Naive thymus-derived CD4-positive, alpha-beta T cell (primary cell): ENCODE measurements around the gene PCNX2. TPM values are rescaled to one million over a fixed set of nuclear protein-coding genes. Genes with fewer than 3 reads are reported as not detected.

Experiments
- ATAC-seq: fragments of 150-1000 bp; cut with Tn5 transposase; 2 replicates; pipeline ENCODE4 v1.10.0; 2021; ENCODE audit warnings: mild to moderate bottlenecking, moderate library complexity
- CTCF ChIA-PET: fragments of 350-600 bp; sonication (Branson Sonifier 250); formaldehyde crosslinking; loops from one replicate; lab custom pipeline; 2021; ENCODE audit warnings: antibody characterized with exemption; lab: Charles Lee
- POLR2A ChIA-PET: fragments of 350-600 bp; sonication (Branson Sonifier 250); formaldehyde crosslinking; loops from one replicate; lab custom pipeline; 2021; ENCODE audit warnings: antibody characterized with exemption, inconsistent platforms; lab: Charles Lee
- DNase-seq, 9 donors: peaks; one replicate each; pipeline versions ENCODE4 v3.0.0 to v3.0.0-alpha.2; 2020 to 2022; ENCODE audit warnings: mixed read lengths in 1 of 9
- H3K27ac ChIP-seq: one replicate; pipeline ENCODE4 v1.7.0; 2013; ENCODE audit warnings: mild to moderate bottlenecking, low read depth, low read length, moderate library complexity
- H3K27me3 ChIP-seq, 2 donors: one replicate each; pipeline ENCODE4 v1.7.0; 2013; ENCODE audit warnings: low read length in 2 of 2, mild to moderate bottlenecking in 2 of 2, moderate library complexity in 2 of 2; ENCODE audit not compliant: control insufficient read depth in 2 of 2, insufficient read depth in 2 of 2
- H3K36me3 ChIP-seq, 3 experiments: 1 replicate in 2 of 3; 2 replicates in 1 of 3; pipeline ENCODE4 v1.7.0; 2013; ENCODE audit warnings: low read length in 3 of 3, mild to moderate bottlenecking in 3 of 3, moderate library complexity in 1 of 3; ENCODE audit not compliant: insufficient read depth in 3 of 3, control insufficient read depth in 2 of 3
- H3K4me1 ChIP-seq, 2 donors: one replicate each; pipeline ENCODE4 v1.7.0; 2013; ENCODE audit warnings: low read length in 2 of 2, mild to moderate bottlenecking in 2 of 2, moderate library complexity in 1 of 2; ENCODE audit not compliant: control insufficient read depth in 2 of 2, insufficient read depth in 2 of 2
- H3K4me3 ChIP-seq: 2 replicates; pipeline ENCODE4 v1.7.0; 2013; ENCODE audit warnings: mild to moderate bottlenecking, low read length
- H3K9me3 ChIP-seq, 3 experiments: 1 replicate in 2 of 3; 2 replicates in 1 of 3; pipeline ENCODE4 v1.7.0; 2013; ENCODE audit warnings: low read length in 3 of 3; ENCODE audit not compliant: control insufficient read depth in 2 of 3
- H3K27ac Mint-ChIP-seq, 9 donors: one replicate each; pipeline ENCODE4 v1.8.0; 2020 to 2022; ENCODE audit warnings: mixed read lengths in 9 of 9, mild to moderate bottlenecking in 8 of 9, moderate library complexity in 5 of 9, inconsistent platforms in 2 of 9
- H3K27me3 Mint-ChIP-seq, 5 donors: one replicate each; pipeline ENCODE4 v1.8.0; 2021 to 2022; ENCODE audit warnings: mixed read lengths in 5 of 5, mild to moderate bottlenecking in 1 of 5
- H3K36me3 Mint-ChIP-seq, 5 donors: one replicate each; pipeline ENCODE4 v1.8.0; 2020 to 2022; ENCODE audit warnings: mixed read lengths in 5 of 5, mild to moderate bottlenecking in 3 of 5, inconsistent platforms in 1 of 5
- H3K4me1 Mint-ChIP-seq, 7 donors: one replicate each; pipeline ENCODE4 v1.8.0; 2020 to 2022; ENCODE audit warnings: mixed read lengths in 7 of 7, mild to moderate bottlenecking in 3 of 7, inconsistent platforms in 1 of 7
- H3K4me3 Mint-ChIP-seq, 10 donors: one replicate each; pipeline ENCODE4 v1.8.0; 2020 to 2022; ENCODE audit warnings: mild to moderate bottlenecking in 10 of 10, mixed read lengths in 10 of 10, moderate library complexity in 6 of 10, inconsistent platforms in 2 of 10
- H3K9me3 Mint-ChIP-seq, 11 donors: one replicate each; pipeline ENCODE4 v1.8.0; 2020 to 2022; ENCODE audit warnings: mixed read lengths in 11 of 11, mild to moderate bottlenecking in 4 of 11, inconsistent platforms in 1 of 11, moderate library complexity in 1 of 11
- intact Hi-C, 2 donors: fragments of 100-400 bp; cut with micrococcal nuclease; formaldehyde crosslinking; loops; one replicate each; pipeline ENCODE4 v1.15.1; 2023
- polyA plus RNA-seq, 2 donors: library from polyadenylated mRNA; unstranded; fragments of 300-500 nt; fragmentation: Illumina TruSeq; gene quantifications; one replicate each; pipeline ENCODE4 v1.2.3, GENCODE V29; 2021
- total RNA-seq, 6 experiments: library from RNA in 5 of 6; stranded (reverse) in 5 of 6; gene quantifications; 1 replicate in 5 of 6; 2 replicates in 1 of 6; pipeline ENCODE4 v1.2.3 and lab custom pipeline; 2021 to 2026

Gene PCNX2
- total and polyA plus RNA-seq, 7 experiments from 2014 or later, result 4.1 to 61.8 (median 45.1) TPM

DNA sequence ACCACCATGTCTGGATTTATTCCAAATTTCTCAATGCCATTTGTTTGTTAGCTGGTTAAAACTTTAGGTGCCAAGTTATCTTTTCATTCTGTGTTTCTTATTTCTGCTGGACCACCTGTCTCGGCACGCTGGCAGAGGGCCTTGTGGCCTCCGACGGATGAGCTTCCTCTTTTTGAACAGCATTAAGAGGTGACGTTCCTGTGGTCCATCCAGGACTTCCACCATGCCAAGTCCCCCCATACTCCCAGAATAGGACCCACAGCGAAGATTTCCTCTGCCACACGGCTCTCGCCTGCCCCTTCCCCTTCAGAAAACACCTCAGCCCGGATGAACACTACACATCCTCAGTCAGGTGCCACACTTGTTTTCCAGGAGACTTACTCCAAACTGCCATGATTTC is 271.3 kb downstream of the PCNX2 start:
- H3K27ac ChIP-seq, result no peak overlapping the region
- Mint-ChIP-seq H3K9me3 (no peaks in the 10 kb centered on the region), H3K27ac (no peak overlapping the region), H3K4me1 (peaks cover 0 to 8% (median 0%) of the 10 kb centered on the region in 7 donors), H3K36me3 (peaks cover 4 to 32% (median 19%) of the 10 kb centered on the region in 5 donors), H3K27me3 (no peaks in the 10 kb centered on the region), H3K4me3 (no peak overlapping the region)
- no peak for ATAC-seq
- H3K9me3 ChIP-seq, result no peaks in the 10 kb centered on the region
- intact Hi-C loops, result loop anchor here (2.0 to 10.0 kb wide), 2 partner anchors 99 to 389 kb away; no protein-coding TSS in a partner anchor
- CTCF ChIA-PET, result no interaction called here
- no peaks in the 10 kb centered on the region for H3K4me1 ChIP-seq
- H3K27me3 ChIP-seq, result no peaks in the 10 kb centered on the region
- no peak for DNase-seq
- POLR2A ChIA-PET, result no interaction called here
- H3K36me3 ChIP-seq, result peaks cover 0 to 6% (median 0%) of the 10 kb centered on the region in 3 experiments
- no peak overlapping the region for H3K4me3 ChIP-seq

DNA sequence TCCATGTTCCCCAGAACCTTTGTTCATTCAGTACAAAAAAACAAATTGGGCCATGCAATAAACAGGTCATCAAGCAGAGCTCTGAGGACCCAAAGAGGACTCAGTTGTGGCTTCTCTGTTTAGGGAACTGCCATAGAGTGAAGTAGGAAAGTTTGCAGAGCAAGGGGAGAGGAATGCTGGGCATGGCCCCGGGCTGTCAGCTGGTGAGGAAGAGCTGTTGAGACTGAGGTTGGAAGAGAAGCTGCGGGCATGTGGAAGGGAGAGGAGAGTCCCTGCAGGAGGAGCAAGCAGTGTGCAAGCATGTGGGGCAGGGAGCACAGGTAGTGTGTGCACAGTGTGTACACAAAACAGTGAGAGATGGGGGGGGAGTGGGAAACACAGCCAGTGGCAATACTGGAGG is 273.3 kb downstream of the PCNX2 start:
- ATAC-seq (no peak), DNase-seq (no peak)
- ChIA-PET POLR2A (interaction anchor here (0.6 kb wide), 1 partner anchor 22 kb away, joined by 3 read pairs; no protein-coding TSS in a partner anchor), CTCF (no interaction called here)
- H3K4me1 ChIP-seq, result no peaks in the 10 kb centered on the region
- Mint-ChIP-seq H3K4me3 (no peak overlapping the region), H3K27ac (no peak overlapping the region), H3K27me3 (no peaks in the 10 kb centered on the region), H3K36me3 (peaks cover 7 to 36% (median 28%) of the 10 kb centered on the region in 5 donors), H3K4me1 (peaks cover 0 to 8% (median 0%) of the 10 kb centered on the region in 7 donors), H3K9me3 (no peaks in the 10 kb centered on the region)
- peaks cover 0 to 11% (median 0%) of the 10 kb centered on the region in 3 experiments for H3K36me3 ChIP-seq
- H3K27ac ChIP-seq, result no peak overlapping the region
- no peak overlapping the region for H3K4me3 ChIP-seq
- no peaks in the 10 kb centered on the region for H3K9me3 ChIP-seq
- intact Hi-C loops, result loop anchor here in 1 of 2 donors (10.0 kb wide), 1 partner anchor 97 kb away; no protein-coding TSS in a partner anchor
- H3K27me3 ChIP-seq, result no peaks in the 10 kb centered on the region

DNA sequence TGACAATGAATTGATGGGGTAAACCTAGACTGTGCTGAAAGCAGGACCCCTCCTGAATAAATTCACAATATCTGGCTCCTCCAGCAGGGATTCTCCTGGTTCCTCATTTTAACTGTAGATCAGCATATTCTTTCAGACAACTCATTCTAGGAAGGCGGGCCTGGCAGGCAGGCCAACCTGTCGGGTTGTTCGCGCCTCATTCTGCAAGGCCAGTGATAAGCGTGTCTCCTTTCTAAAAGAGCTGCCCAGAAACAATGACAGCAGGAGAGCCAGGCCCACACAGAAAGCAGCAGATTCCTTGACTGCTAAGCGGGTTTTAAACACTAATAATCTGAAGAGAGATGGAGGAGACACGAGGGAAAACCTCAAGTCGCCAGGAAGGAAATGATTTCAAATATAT is 275.1 kb downstream of the PCNX2 start:
- Mint-ChIP-seq H3K36me3 (peaks cover 10 to 44% (median 31%) of the 10 kb centered on the region in 5 donors), H3K9me3 (no peaks in the 10 kb centered on the region), H3K4me1 (peaks cover 0 to 6% (median 0%) of the 10 kb centered on the region in 7 donors), H3K27ac (peak overlapping the region in 1 of 9 donors; percentile 20), H3K27me3 (no peaks in the 10 kb centered on the region), H3K4me3 (no peak overlapping the region)
- Histone ChIP-seq H3K4me3 (no peak overlapping the region), H3K4me1 (no peaks in the 10 kb centered on the region), H3K27me3 (no peaks in the 10 kb centered on the region), H3K36me3 (peaks cover 0 to 11% (median 0%) of the 10 kb centered on the region in 3 experiments), H3K27ac (no peak overlapping the region), H3K9me3 (no peaks in the 10 kb centered on the region)
- POLR2A ChIA-PET, result no interaction called here
- intact Hi-C loops, result loop anchor here in 1 of 2 donors (10.0 kb wide), 1 partner anchor 96 kb away; no protein-coding TSS in a partner anchor
- CTCF ChIA-PET, result no interaction called here
- DNase-seq, result no peak
- no peak for ATAC-seq

DNA sequence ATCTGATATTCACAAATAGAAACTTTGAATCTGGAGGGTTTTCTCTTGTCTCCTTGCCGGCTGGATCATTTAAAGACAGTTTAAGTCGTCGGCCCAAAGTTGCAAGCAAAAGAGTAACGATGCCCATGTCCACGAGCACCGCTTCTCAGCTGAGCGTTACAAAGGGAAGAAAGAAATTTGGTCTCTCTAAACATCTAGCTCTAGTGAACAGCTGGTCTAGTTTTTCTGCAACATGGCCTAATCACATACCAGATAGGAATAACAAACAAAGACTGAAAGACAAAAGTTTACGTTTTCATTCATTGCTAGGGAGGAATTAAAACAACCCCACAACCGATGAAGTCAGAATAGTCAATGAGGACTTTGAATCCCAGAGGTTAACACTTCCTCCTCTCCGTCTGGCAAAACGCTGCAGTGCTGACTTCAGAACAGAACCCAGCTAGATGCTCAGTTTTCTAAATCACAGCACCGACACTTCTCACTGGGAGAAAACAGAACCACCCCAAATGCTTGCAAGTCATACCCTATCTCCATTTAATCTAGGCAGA is 275.7 kb downstream of the PCNX2 start:
- Histone ChIP-seq H3K27me3 (no peaks in the 10 kb centered on the region), H3K36me3 (peaks cover 0 to 11% (median 0%) of the 10 kb centered on the region in 3 experiments), H3K4me1 (no peaks in the 10 kb centered on the region), H3K4me3 (no peak overlapping the region), H3K27ac (no peak overlapping the region), H3K9me3 (no peaks in the 10 kb centered on the region)
- H3K4me3 Mint-ChIP-seq, result no peak overlapping the region
- CTCF ChIA-PET, result no interaction called here
- no peak overlapping the region for H3K27ac Mint-ChIP-seq
- H3K9me3 Mint-ChIP-seq, result no peaks in the 10 kb centered on the region
- no peak for ATAC-seq
- peaks cover 0 to 6% (median 0%) of the 10 kb centered on the region in 7 donors for H3K4me1 Mint-ChIP-seq
- peaks cover 10 to 47% (median 33%) of the 10 kb centered on the region in 5 donors for H3K36me3 Mint-ChIP-seq
- intact Hi-C loops, result loop anchor here in 1 of 2 donors (10.0 kb wide), 1 partner anchor 95 kb away; no protein-coding TSS in a partner anchor
- DNase-seq, result no peak
- POLR2A ChIA-PET, result no interaction called here
- H3K27me3 Mint-ChIP-seq, result no peaks in the 10 kb centered on the region

DNA sequence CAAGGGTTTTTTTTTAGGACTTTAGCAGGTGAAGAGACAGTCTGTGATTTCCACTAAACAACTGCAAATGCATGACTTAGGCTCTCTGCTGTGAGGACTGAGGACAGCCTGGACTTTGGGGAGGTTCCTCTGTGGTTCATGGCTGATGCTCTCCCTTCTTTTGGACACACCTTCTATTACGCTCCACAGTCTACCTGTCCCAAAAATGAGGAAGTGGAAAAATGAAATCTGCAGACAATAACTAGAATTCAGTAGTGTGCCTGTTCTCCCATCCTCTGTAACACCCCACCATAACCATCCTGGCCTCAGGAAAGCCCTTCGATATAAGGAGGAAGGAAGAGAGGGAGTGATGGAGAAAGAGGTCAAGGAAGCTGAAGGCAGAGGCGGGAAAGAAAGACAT is 276.4 kb downstream of the PCNX2 start:
- Histone ChIP-seq H3K4me3 (no peak overlapping the region), H3K27ac (no peak overlapping the region), H3K4me1 (no peaks in the 10 kb centered on the region), H3K9me3 (no peaks in the 10 kb centered on the region), H3K36me3 (peaks cover 0 to 9% (median under 1%) of the 10 kb centered on the region in 3 experiments), H3K27me3 (no peaks in the 10 kb centered on the region)
- H3K27ac Mint-ChIP-seq, result peak overlapping the region in 2 of 9 donors; percentile 1 to 38
- H3K4me1 Mint-ChIP-seq, result peaks cover 0 to 6% (median 0%) of the 10 kb centered on the region in 7 donors
- peaks cover 10 to 50% (median 41%) of the 10 kb centered on the region in 5 donors for H3K36me3 Mint-ChIP-seq
- intact Hi-C loops, result no loop called here
- H3K27me3 Mint-ChIP-seq, result no peaks in the 10 kb centered on the region
- ChIA-PET POLR2A (no interaction called here), CTCF (no interaction called here)
- DNase-seq, result no peak
- ATAC-seq, result no peak
- no peaks in the 10 kb centered on the region for H3K9me3 Mint-ChIP-seq
- no peak overlapping the region for H3K4me3 Mint-ChIP-seq

DNA sequence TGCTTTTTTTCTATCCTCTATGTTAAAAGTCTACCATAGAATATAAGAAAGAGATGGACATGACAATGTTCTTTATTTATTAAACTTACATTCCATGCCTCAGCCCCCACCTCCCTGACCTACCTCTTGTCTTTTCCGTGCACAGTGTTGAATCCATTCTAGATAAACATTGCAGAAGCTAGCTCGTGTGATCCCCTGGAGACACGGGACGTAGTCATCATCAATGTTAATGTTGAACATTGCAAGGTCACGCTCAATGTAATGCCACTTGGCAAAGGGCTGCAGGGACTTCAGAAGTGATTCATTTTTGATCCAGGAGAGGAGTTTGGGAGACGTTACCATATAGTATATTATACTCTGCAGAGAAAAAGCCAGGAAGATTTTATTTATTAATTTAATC is 278.7 kb downstream of the PCNX2 start:
- Mint-ChIP-seq H3K27me3 (no peaks in the 10 kb centered on the region), H3K27ac (no peak overlapping the region), H3K4me3 (no peak overlapping the region), H3K4me1 (peaks cover 0 to 6% (median 0%) of the 10 kb centered on the region in 7 donors), H3K9me3 (no peaks in the 10 kb centered on the region), H3K36me3 (peaks cover 21 to 58% (median 48%) of the 10 kb centered on the region in 5 donors)
- Histone ChIP-seq H3K27ac (no peak overlapping the region), H3K36me3 (peaks cover 0 to 18% (median 6%) of the 10 kb centered on the region in 3 experiments), H3K4me3 (no peak overlapping the region), H3K27me3 (no peaks in the 10 kb centered on the region), H3K9me3 (no peaks in the 10 kb centered on the region), H3K4me1 (no peaks in the 10 kb centered on the region)
- POLR2A ChIA-PET, result no interaction called here
- intact Hi-C loops, result no loop called here
- ATAC-seq (no peak), DNase-seq (no peak)
- CTCF ChIA-PET, result no interaction called here

DNA sequence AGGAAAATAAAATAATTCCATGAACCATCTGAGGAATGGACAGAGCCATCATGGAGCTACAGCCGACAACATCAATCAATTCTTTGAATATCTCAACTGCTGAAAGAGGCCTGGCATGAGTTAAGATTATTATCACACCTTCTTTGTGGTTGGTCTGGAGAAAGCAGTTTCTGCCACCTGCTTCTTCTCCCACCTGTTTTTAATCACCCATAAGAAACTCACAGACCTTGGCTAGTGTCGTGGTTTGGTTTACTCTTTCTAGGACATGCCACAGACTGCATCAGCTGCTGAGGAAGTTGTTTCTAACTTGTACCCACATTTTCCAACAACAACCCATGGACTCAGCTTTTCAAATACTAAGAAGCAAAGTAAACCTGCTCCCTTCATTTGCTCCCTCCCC is 279.6 kb downstream of the PCNX2 start:
- peaks cover 21 to 60% (median 48%) of the 10 kb centered on the region in 5 donors for H3K36me3 Mint-ChIP-seq
- H3K27me3 Mint-ChIP-seq, result no peaks in the 10 kb centered on the region
- Histone ChIP-seq H3K9me3 (no peaks in the 10 kb centered on the region), H3K4me3 (no peak overlapping the region), H3K36me3 (peaks cover 0 to 18% (median 6%) of the 10 kb centered on the region in 3 experiments), H3K27me3 (no peaks in the 10 kb centered on the region), H3K27ac (no peak overlapping the region), H3K4me1 (no peaks in the 10 kb centered on the region)
- no peak overlapping the region for H3K27ac Mint-ChIP-seq
- ATAC-seq, result no peak
- DNase-seq, result no peak
- H3K9me3 Mint-ChIP-seq, result no peaks in the 10 kb centered on the region
- intact Hi-C loops, result no loop called here
- no peak overlapping the region for H3K4me3 Mint-ChIP-seq
- CTCF ChIA-PET, result no interaction called here
- POLR2A ChIA-PET, result no interaction called here
- H3K4me1 Mint-ChIP-seq, result peaks cover 0 to 6% (median 0%) of the 10 kb centered on the region in 7 donors
